Neural progenitor cell (in vitro differentiated cells): ENCODE results near the gene GABRB1.
A peak's percentile ranks its signal among the peaks of the same experiment; 100 is the strongest.

Source experiments
- CTCF ChIP-seq: fragments of 200-600 bp; sonication (generic); IDR thresholded peaks from 2 replicates; pipeline ENCODE4 v1.5.1; 2017; ENCODE audit warnings: antibody characterized with exemption, mild to moderate bottlenecking
- EZH2 ChIP-seq: fragments of 200-600 bp; sonication (generic); IDR thresholded peaks from 2 replicates; pipeline ENCODE4 v1.6.1; 2017; ENCODE audit warnings: antibody characterized with exemption, mild to moderate bottlenecking, moderate library complexity
- EZH2phosphoT487 ChIP-seq: fragments of 200-600 bp; sonication (generic); IDR thresholded peaks from 2 replicates; pipeline ENCODE4 v1.6.1; 2017; ENCODE audit warnings: antibody characterized with exemption

GRCh38 chr4:47463235-47463956, 432.0 kb downstream of the GABRB1 start, which contains the start of gene COMMD8:
- TF ChIP-seq EZH2 (no peak), EZH2phosphoT487 (no peak), CTCF (peak; percentile 46)
